ENCODE results near the gene SEMA7A. TPM values are rescaled to one million over a fixed set of nuclear protein-coding genes. Genes with fewer than 3 reads are reported as not detected.

Gene SEMA7A
- total RNA-seq, 1 donor from 2014 or later: 0.51 TPM

DNA sequence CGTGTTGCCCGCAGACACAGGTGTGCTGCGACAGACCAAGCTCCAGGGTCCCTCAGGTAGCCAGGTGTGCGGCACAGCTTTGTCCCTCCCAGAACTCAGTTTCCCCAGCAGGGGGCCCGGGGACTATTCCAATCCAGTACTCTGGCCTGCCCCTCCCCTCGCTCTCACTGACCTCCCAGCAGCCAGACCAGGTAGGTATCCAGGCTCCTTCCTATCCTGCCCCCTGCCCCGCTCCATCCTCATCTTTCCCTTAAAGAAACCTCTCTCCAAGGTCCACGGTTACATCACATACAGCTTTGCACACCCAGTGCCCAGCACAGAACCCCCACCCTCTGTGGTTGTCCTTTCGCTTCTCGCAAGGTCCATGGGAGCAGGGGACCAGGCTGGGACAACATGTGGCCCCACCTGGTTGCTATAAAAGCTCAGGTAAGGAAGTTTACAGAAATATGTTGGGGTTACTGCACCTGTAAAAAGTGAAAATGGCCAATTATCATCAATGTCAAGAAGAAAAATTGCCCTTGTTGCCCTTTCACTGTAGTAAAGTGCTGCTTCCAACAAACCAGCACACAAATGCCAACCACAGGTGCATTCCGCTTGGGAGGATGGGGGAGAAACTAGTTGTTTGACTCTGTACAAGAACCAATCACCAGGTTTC lies 59.0 kb downstream of the SEMA7A start:
- H3K9me3 Mint-ChIP-seq (ENCODE audit: unreplicated experiment): no peaks in the 10 kb centered on the region
- TF ChIP-seq, protein P1, sequence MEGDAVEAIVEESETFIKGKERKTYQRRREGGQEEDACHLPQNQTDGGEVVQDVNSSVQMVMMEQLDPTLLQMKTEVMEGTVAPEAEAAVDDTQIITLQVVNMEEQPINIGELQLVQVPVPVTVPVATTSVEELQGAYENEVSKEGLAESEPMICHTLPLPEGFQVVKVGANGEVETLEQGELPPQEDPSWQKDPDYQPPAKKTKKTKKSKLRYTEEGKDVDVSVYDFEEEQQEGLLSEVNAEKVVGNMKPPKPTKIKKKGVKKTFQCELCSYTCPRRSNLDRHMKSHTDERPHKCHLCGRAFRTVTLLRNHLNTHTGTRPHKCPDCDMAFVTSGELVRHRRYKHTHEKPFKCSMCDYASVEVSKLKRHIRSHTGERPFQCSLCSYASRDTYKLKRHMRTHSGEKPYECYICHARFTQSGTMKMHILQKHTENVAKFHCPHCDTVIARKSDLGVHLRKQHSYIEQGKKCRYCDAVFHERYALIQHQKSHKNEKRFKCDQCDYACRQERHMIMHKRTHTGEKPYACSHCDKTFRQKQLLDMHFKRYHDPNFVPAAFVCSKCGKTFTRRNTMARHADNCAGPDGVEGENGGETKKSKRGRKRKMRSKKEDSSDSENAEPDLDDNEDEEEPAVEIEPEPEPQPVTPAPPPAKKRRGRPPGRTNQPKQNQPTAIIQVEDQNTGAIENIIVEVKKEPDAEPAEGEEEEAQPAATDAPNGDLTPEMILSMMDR (IDR thresholded peaks at IDR 0.05): no peak
- H3K4me1 Mint-ChIP-seq (ENCODE audit: unreplicated experiment): peaks cover 14% of the 10 kb centered on the region
- H3K27me3 Mint-ChIP-seq (ENCODE audit: unreplicated experiment): peaks cover 27% of the 10 kb centered on the region
- peak overlapping the region; percentile 65 for H3K4me3 Mint-ChIP-seq (ENCODE audit: unreplicated experiment)
- no peak for DNase-seq (ENCODE audit: extremely low spot score, unreplicated experiment)
- no peak overlapping the region for H3K27ac Mint-ChIP-seq (ENCODE audit: unreplicated experiment)
- no peaks in the 10 kb centered on the region for H3K36me3 Mint-ChIP-seq (ENCODE audit: unreplicated experiment)

GRCh38 chr15:74373731-74374647 lies 59.8 kb downstream of the SEMA7A start:
- H3K36me3 Mint-ChIP-seq (ENCODE audit: unreplicated experiment): no peaks in the 10 kb centered on the region
- H3K27ac Mint-ChIP-seq (ENCODE audit: unreplicated experiment): no peak overlapping the region
- peaks cover 14% of the 10 kb centered on the region for H3K4me1 Mint-ChIP-seq (ENCODE audit: unreplicated experiment)
- H3K4me3 Mint-ChIP-seq (ENCODE audit: unreplicated experiment): peak overlapping the region; percentile 75
- H3K27me3 Mint-ChIP-seq (ENCODE audit: unreplicated experiment): peaks cover 34% of the 10 kb centered on the region
- DNase-seq (ENCODE audit: extremely low spot score, unreplicated experiment): peak; percentile 95
- TF ChIP-seq, protein P1 (IDR thresholded peaks at IDR 0.05): peak; percentile 95
- H3K9me3 Mint-ChIP-seq (ENCODE audit: unreplicated experiment): no peaks in the 10 kb centered on the region

GRCh38 chr15:74373056-74373650 lies 60.6 kb downstream of the SEMA7A start:
- TF ChIP-seq, protein P1 (IDR thresholded peaks at IDR 0.05): no peak
- DNase-seq (ENCODE audit: extremely low spot score, unreplicated experiment): no peak
- Mint-ChIP-seq H3K9me3 (ENCODE audit: unreplicated experiment) (no peaks in the 10 kb centered on the region), H3K27ac (ENCODE audit: unreplicated experiment) (no peak overlapping the region), H3K4me1 (ENCODE audit: unreplicated experiment) (peaks cover 11% of the 10 kb centered on the region), H3K4me3 (ENCODE audit: unreplicated experiment) (no peak overlapping the region), H3K36me3 (ENCODE audit: unreplicated experiment) (no peaks in the 10 kb centered on the region), H3K27me3 (ENCODE audit: unreplicated experiment) (peaks cover 42% of the 10 kb centered on the region)

DNA sequence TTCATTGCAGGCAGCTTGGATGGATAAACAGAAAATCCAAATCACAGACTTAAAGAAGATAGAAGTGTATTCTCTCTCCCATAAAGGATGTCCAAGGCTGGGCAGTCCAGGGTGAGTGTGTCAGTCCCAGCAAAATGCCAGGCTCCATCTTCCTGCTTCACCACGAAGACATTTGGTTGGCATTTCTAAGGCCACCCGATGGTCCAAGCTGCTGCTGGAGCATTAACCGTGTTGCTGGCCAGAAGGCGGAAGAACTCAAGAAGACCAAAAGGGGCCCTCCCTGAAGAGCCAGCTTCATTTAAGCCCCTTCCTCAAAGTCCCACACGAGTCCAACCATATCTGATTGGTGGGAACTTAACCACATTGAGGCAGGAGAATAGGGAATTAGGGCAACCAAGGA lies 63.3 kb downstream of the SEMA7A start:
- H3K27ac Mint-ChIP-seq (ENCODE audit: unreplicated experiment): no peak overlapping the region
- H3K27me3 Mint-ChIP-seq (ENCODE audit: unreplicated experiment): peaks cover 53% of the 10 kb centered on the region
- TF ChIP-seq, protein P1 (IDR thresholded peaks at IDR 0.05): no peak
- H3K9me3 Mint-ChIP-seq (ENCODE audit: unreplicated experiment): no peaks in the 10 kb centered on the region
- H3K4me1 Mint-ChIP-seq (ENCODE audit: unreplicated experiment): peaks cover 12% of the 10 kb centered on the region
- no peak overlapping the region for H3K4me3 Mint-ChIP-seq (ENCODE audit: unreplicated experiment)
- H3K36me3 Mint-ChIP-seq (ENCODE audit: unreplicated experiment): no peaks in the 10 kb centered on the region
- no peak for DNase-seq (ENCODE audit: extremely low spot score, unreplicated experiment)

GRCh38 chr15:74369756-74370155 lies 64.0 kb downstream of the SEMA7A start:
- Mint-ChIP-seq H3K27ac (ENCODE audit: unreplicated experiment) (no peak overlapping the region), H3K36me3 (ENCODE audit: unreplicated experiment) (no peaks in the 10 kb centered on the region), H3K27me3 (ENCODE audit: unreplicated experiment) (peaks cover 59% of the 10 kb centered on the region), H3K9me3 (ENCODE audit: unreplicated experiment) (no peaks in the 10 kb centered on the region), H3K4me3 (ENCODE audit: unreplicated experiment) (no peak overlapping the region), H3K4me1 (ENCODE audit: unreplicated experiment) (peaks cover 8% of the 10 kb centered on the region)
- TF ChIP-seq, protein P1 (IDR thresholded peaks at IDR 0.05): no peak
- DNase-seq (ENCODE audit: extremely low spot score, unreplicated experiment): no peak

Measured in osteocyte (in vitro differentiated cells).